Measurements from ENCODE around the gene GRK7.
"Not testable (repeated sequence)": the region's sequence is repeated elsewhere in the genome, so short reads cannot be mapped to it uniquely, and the experiment has no call there.

The GRK7 gene

DNA sequence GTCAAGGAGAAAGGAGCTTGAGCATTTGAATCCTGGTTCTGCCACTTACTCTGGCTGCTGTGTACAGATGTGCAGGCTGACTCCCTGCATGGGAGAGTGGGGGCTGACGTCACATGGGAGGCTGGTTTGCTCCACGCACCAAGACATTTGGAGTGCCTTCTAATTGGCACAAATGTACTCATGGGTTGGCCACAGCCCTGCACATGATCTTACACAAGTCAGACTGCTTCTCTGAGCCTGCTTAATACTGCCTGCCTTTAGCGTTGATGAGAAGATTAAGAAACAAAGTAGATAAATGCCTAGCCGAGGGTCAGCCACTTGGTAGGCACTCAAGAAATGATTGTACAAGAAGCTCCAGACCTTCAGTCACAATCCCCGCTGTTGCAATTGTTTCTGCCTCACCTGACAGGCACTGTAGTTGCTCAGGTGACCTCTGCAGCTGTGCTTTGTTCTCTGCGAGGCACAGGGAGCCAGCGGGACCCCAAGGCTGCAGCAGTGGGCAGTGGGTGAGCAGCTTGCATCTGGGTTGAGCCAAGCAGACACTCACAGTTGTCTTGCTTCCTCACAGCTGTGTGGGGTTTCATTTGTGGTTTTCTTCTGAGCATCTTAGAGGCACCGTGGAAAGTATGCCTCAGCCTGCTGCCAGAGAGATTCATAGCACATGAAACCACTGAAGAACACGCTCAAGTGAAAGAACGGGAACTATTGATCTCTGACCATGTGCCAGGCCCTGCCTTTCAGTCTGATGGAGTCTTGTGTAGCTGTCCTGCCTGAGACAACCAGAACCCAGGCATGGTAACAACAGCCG, 33.1 kb downstream of the GRK7 start:
- DNase-seq: peak; percentile 56

GRCh38 chr3:141796889-141797781, 33.9 kb downstream of the GRK7 start:
- DNase-seq: peak; percentile 33

DNA sequence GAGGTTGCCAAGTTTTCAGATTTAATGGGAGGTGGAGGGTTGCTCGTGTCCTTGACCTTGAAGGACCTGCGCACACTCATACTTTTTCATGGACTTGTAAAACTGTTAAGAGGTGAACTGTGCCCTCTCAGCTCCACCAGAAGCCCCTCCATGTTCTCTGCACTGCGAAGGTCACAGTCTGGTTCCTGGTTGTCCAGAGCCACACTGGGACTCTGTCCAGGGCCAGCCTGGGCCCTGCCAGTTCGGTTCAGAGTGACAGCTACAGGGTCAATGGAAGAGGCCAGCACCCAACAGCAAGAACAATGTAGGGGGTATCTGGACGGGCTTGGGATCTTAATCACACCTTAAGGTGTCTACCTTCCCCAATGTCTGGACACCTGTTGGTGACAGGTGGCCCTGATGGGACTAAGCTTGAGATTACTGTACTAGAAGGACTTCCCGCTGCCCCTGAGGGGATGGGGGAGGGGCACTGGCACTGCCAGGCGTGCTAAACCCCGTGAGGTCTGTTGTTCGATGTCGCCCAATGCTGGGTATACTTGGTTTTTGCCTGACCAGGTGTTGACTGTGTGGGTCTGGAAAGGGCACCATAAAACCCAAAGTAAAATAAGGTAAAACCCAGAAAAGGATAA, 34.7 kb downstream of the GRK7 start:
- no peak for DNase-seq

GRCh38 chr3:141798448-141798845, 35.2 kb downstream of the GRK7 start:
- DNase-seq: no peak

DNA sequence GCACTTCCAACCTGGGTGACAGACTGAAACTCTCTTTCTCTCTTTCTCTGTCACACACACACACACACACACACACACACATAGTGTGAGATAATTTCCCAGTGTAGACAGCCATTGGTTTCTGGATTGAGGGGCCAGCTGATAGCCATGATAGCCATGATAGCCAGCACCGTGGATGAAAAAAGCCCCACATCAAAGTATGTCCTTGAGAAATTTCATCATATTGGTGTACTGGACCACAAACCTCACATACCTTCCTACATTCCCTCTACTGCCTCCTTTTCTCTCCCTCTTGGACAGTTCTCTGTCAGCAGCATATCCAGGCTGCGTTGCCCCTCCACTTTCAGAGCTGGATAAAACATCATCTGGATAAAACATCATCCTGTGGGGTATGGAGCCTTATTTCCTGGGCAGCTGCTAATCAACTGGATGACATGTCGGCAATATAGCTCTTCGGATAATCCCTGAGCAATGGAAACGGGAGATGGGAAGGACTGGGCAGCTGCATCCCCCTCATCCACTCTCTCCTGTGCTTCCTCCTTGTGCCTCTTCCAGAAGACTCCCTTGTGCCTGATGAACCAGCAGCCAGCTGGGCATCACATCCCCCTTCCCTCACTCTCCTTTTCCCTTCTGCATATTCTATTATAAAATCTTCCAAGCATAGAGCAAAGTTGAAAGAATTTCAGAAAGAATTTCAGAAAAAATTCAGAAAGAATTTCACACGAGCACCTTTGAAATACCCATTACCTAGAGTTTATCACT, 39.3 kb downstream of the GRK7 start:
- no peak for DNase-seq

DNA sequence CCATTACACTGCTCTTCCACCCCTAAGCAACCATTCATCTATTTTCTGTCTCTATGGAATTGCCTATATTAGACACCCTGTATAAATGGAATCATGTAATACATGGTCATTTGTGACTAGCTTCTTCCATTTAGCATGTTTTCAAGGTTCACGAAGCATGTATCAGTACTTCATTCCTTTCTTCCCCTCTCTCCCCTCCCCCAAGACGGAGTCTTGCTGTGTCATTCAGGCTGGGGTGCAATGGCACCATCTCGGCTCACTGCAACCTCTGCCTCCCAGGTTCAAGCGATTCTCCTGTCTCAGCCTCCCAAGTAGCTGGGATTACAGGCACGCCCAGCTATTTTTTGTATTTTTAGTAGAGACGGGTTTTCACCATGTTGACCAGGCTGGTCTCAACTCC, 40.3 kb downstream of the GRK7 start:
- not testable (repeated sequence) for DNase-seq

GRCh38 chr3:141804447-141804777, 41.2 kb downstream of the GRK7 start:
- no peak for DNase-seq

GRCh38 chr3:141804778-141805639, 41.8 kb downstream of the GRK7 start:
- DNase-seq: no peak

DNA sequence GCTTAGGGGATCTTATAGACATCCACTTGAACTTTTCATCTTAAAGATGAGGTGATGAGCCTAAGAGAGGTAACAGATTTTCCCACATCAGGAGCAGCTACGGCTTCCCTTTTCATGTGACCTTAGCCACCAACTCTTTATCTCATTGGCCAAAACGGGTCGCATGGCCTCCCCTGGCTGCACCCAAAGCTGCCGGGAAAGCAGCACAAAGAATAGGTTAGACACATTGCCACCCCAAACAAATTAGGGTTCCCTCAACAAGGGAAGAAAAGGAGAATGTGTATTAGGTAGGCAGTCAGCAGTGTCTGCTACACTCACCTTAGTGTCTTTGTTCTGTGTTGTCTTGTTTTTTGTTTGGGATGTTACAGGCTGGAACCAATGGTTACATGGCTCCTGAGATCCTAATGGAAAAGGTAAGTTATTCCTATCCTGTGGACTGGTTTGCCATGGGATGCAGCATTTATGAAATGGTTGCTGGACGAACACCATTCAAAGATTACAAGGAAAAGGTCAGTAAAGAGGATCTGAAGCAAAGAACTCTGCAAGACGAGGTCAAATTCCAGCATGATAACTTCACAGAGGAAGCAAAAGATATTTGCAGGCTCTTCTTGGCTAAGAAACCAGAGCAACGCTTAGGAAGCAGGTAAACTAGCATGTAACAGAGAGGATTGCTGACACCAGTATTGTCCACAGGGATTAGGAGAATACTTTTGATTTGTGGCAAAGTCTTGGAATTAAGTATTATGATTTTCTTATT, 44.2 kb downstream of the GRK7 start:
- no peak for DNase-seq

GRCh38 chr3:141808586-141808985, 45.4 kb downstream of the GRK7 start:
- no peak for DNase-seq

DNA sequence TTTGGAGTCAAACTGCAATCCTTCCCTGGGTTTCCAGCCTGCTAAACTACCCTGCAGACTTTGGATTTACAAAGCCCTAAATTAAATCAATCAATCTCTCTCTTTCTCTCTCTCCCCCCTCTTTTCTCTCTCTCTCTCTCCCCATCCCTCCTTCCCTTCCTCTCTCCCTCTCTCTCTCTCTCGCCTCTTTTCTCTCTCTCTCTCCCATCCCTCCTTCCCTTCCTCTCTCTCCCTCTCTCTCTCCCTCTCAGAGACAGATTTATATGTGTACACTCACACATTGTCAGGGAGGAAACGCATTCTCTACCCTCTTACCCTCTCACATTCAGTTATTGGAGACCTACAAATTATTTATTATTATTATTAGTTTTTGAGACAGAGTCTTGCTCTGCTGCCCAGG, 47.0 kb downstream of the GRK7 start:
- DNase-seq: no peak

DNA sequence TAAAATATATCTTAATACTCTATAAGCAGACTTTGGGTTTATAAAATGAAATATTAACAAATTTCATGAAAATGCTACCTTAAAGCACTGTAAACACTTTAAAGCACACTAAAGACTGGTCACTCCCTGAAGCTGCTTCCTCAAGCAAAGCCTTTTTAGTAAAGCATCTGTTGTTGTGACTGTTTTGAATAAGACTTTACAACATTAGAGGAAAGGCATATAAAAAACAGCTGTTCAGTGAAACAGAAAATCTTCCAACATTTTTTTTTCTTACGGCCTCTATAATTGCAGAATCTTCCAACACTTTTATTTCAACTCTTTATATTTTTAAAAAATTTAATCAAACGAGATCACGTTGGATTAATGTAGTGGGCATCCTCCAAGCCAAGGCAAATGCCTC, 48.1 kb downstream of the GRK7 start:
- DNase-seq: no peak

DNA sequence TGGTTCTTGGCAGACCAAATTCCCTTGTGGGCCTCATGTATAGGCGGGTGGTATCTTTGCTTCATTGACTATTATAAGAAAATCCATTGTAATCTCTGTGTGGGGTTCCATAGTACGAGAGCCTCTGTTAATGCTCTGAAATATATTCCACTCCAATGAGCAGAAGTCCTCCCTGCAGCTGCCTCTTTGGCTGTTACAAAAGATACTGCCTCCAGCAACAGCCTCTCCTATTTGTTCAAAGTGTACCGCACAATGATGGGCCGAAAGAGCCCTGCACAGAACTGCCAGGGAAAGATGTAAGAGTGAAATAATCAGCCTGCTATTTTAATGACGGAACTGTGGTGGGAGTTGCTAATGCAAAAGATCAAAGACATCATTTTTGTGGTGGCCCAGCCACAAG, 48.9 kb downstream of the GRK7 start:
- DNase-seq: no peak

DNA sequence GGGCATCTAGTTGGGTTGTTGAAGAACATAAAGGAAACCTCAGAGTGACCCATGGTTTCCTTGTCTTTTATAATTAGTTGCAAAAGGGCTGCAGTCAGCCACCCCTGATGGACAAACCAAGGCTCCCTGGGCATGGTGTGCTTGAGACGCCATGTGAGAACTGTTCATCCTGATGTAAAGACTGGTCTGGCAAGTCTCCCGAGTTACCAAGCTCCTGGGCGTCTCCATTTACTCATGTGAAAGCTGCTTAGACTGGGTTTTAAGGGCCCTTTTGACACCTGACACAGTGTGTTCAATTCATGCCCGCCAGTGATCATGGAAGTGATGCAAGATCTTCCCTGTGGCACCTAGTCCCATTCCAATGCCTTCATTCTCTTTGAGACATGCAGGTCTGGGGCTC, 49.4 kb downstream of the GRK7 start:
- DNase-seq: no peak
